ENCODE measurements around the gene UBE2B.
A peak's percentile ranks its signal among the peaks of the same experiment; 100 is the strongest.

The UBE2B gene

DNA sequence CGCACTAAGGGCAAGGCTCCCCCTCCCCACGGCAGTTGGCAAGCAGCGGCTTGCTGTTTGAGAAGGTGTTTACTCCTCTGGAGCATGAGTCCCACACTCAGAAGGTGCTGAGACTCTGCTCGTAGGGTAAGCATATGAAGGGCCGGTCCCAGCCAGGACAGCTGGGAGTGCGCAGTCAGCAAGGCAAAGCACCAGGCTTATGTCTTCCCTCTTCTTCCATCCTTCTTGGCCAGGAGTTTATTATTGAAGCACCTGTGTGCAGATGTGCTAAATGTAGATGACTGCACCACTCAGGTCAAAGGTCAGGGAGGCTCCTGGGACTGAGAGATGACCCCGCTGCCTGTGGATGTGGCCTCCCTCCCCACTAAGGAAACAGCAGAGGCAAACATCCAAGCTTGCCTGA is 67.4 kb downstream of the UBE2B start:
- DNase-seq: no peak

DNA sequence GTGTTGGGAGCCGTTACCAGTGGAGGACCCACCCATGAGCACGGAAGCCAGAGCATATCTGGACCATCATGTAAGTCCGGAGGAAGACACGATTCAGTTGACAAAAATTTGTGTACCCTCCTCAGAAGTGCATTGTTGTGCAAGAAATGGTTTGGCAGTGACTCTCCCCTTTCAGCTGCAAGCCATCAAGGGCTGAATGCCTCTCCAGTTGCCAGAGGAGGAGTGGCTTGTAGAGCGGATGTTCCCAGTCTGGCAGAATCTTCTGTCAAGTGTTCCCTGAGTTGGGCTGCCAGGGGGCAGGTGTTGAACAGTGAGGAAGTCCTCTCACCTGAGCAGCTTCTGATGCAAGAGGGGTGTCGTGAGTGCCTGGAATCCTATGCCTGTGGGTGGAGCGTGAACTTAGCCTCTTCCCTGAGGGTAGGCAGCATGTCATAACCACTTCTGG is 67.9 kb downstream of the UBE2B start:
- peak; percentile 27 for DNase-seq

DNA sequence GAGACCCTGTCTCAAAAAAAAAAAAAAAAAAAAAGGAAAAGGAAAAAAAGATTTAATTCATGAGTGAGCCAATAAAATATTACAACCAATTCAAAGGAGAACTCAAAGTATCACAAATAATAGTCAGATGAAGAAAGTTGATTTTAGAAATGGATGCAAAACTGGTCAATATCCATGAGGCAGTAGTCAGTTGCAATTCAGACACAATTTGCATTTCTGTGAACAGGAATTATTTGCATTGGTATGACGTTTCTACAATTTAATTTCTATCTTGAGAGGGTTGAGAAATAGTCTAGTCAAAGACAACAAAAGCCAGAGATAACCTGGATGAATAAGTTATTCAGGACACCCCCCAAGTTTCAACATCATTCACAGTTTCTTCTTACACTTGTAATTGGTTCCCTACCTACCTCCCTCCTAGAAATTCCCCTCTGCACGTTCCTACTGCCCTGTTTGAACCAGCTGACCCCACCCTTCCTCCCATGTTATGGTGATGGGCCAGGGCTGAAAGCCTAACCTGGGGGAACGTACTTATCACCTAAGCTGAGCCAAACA is 68.9 kb downstream of the UBE2B start:
- no peak for DNase-seq

All from NCI-H446 treated with DMSO at 0.1 percent for 48 hours (cell line).